ENCODE data around the gene MLX.
A peak's percentile ranks its signal among the peaks of the same experiment; 100 is the strongest.
"Not testable (repeated sequence)": the region's sequence is repeated elsewhere in the genome, so short reads cannot be mapped to it uniquely, and the experiment has no call there.

MLX gene

GRCh38 chr17:42537826-42538451 lies 29.0 kb upstream of the MLX start:
- H3K4me3 ChIP-seq (ENCODE audit: low read length): no peak overlapping the region
- no peak overlapping the region for H3K27ac ChIP-seq (ENCODE audit: low read length)
- peaks cover 29% of the 10 kb centered on the region for H3K36me3 ChIP-seq (ENCODE audit: insufficient read depth, low read depth, low read length)
- H3K9me3 ChIP-seq (ENCODE audit: insufficient read depth, low read depth, low read length): no peaks in the 10 kb centered on the region
- H3K4me1 ChIP-seq (ENCODE audit: insufficient read depth, low read length): peaks cover 7% of the 10 kb centered on the region; the same call in 1 of the 2 replicates
- no peak overlapping the region for H3K9ac ChIP-seq (ENCODE audit: low read depth, low read length)
- no peaks in the 10 kb centered on the region; the same call in 1 of the 2 replicates for H3K27me3 ChIP-seq (ENCODE audit: insufficient read depth, low read length)

GRCh38 chr17:42538482-42538881 lies 28.4 kb upstream of the MLX start:
- no peaks in the 10 kb centered on the region for H3K9me3 ChIP-seq (ENCODE audit: insufficient read depth, low read depth, low read length)
- peaks cover 7% of the 10 kb centered on the region; the same call in 1 of the 2 replicates for H3K4me1 ChIP-seq (ENCODE audit: insufficient read depth, low read length)
- H3K9ac ChIP-seq (ENCODE audit: low read depth, low read length): no peak overlapping the region
- peaks cover 34% of the 10 kb centered on the region for H3K36me3 ChIP-seq (ENCODE audit: insufficient read depth, low read depth, low read length)
- H3K4me3 ChIP-seq (ENCODE audit: low read length): no peak overlapping the region
- H3K27ac ChIP-seq (ENCODE audit: low read length): no peak overlapping the region
- no peaks in the 10 kb centered on the region; the same call in 1 of the 2 replicates for H3K27me3 ChIP-seq (ENCODE audit: insufficient read depth, low read length)

GRCh38 chr17:42540558-42540957 lies 26.3 kb upstream of the MLX start:
- not testable (repeated sequence) for H3K27ac ChIP-seq (ENCODE audit: low read length); H3K4me1 ChIP-seq (ENCODE audit: insufficient read depth, low read length); H3K27me3 ChIP-seq (ENCODE audit: insufficient read depth, low read length); H3K4me3 ChIP-seq (ENCODE audit: low read length); H3K9me3 ChIP-seq (ENCODE audit: insufficient read depth, low read depth, low read length); H3K9ac ChIP-seq (ENCODE audit: low read depth, low read length)
- peaks cover 41% of the 10 kb centered on the region for H3K36me3 ChIP-seq (ENCODE audit: insufficient read depth, low read depth, low read length)

- Histone ChIP-seq H3K9me3 (ENCODE audit: insufficient read depth, low read depth, low read length) (no peaks in the 10 kb centered on the region), H3K4me3 (ENCODE audit: low read length) (no peak overlapping the region), H3K9ac (ENCODE audit: low read depth, low read length) (no peak overlapping the region), H3K27ac (ENCODE audit: low read length) (no peak overlapping the region), H3K4me1 (ENCODE audit: insufficient read depth, low read length) (0 out of 2 replicates have a peak, but pooled peaks cover 3% of the 10 kb centered on the region), H3K27me3 (ENCODE audit: insufficient read depth, low read length) (no peaks in the 10 kb centered on the region), H3K36me3 (ENCODE audit: insufficient read depth, low read depth, low read length) (peaks cover 41% of the 10 kb centered on the region)
Observed at GRCh38 chr17:42541041-42541833, 25.7 kb upstream of the MLX start.

- H3K9me3 ChIP-seq (ENCODE audit: insufficient read depth, low read depth, low read length): no peaks in the 10 kb centered on the region
Observed at GRCh38 chr17:42543190-42544079, 23.5 kb upstream of the MLX start.

GRCh38 chr17:42544874-42545283 lies 22.0 kb upstream of the MLX start:
- no peak overlapping the region for H3K9ac ChIP-seq (ENCODE audit: low read depth, low read length)
- H3K4me3 ChIP-seq (ENCODE audit: low read length): no peak overlapping the region
- H3K27ac ChIP-seq (ENCODE audit: low read length): no peak overlapping the region
- peaks cover 30% of the 10 kb centered on the region for H3K36me3 ChIP-seq (ENCODE audit: insufficient read depth, low read depth, low read length)
- peaks cover 6% of the 10 kb centered on the region; the same call in 1 of the 2 replicates for H3K27me3 ChIP-seq (ENCODE audit: insufficient read depth, low read length)
- no peaks in the 10 kb centered on the region for H3K9me3 ChIP-seq (ENCODE audit: insufficient read depth, low read depth, low read length)
- no peaks in the 10 kb centered on the region for H3K4me1 ChIP-seq (ENCODE audit: insufficient read depth, low read length)

More at GRCh38 chr17:42543190-42544079, 23.5 kb upstream of the MLX start:
- no peak overlapping the region for H3K4me3 ChIP-seq (ENCODE audit: low read length)
- no peak overlapping the region for H3K9ac ChIP-seq (ENCODE audit: low read depth, low read length)
- peaks cover 41% of the 10 kb centered on the region for H3K36me3 ChIP-seq (ENCODE audit: insufficient read depth, low read depth, low read length)
- H3K4me1 ChIP-seq (ENCODE audit: insufficient read depth, low read length): no peaks in the 10 kb centered on the region
- no peak overlapping the region for H3K27ac ChIP-seq (ENCODE audit: low read length)
- H3K27me3 ChIP-seq (ENCODE audit: insufficient read depth, low read length): no peaks in the 10 kb centered on the region

GRCh38 chr17:42545755-42546505 lies 21.0 kb upstream of the MLX start:
- not testable (repeated sequence) for H3K9ac ChIP-seq (ENCODE audit: low read depth, low read length); H3K4me3 ChIP-seq (ENCODE audit: low read length); H3K9me3 ChIP-seq (ENCODE audit: insufficient read depth, low read depth, low read length); H3K27ac ChIP-seq (ENCODE audit: low read length); H3K4me1 ChIP-seq (ENCODE audit: insufficient read depth, low read length); H3K27me3 ChIP-seq (ENCODE audit: insufficient read depth, low read length)
- peaks cover 27% of the 10 kb centered on the region for H3K36me3 ChIP-seq (ENCODE audit: insufficient read depth, low read depth, low read length)

GRCh38 chr17:42547001-42547461 lies 19.9 kb upstream of the MLX start:
- Histone ChIP-seq H3K9me3 (ENCODE audit: insufficient read depth, low read depth, low read length) (no peaks in the 10 kb centered on the region), H3K9ac (ENCODE audit: low read depth, low read length) (no peak overlapping the region)

GRCh38 chr17:42547698-42548069 lies 19.2 kb upstream of the MLX start:
- no peak overlapping the region for H3K27ac ChIP-seq (ENCODE audit: low read length)
- H3K27me3 ChIP-seq (ENCODE audit: insufficient read depth, low read length): peaks cover 6% of the 10 kb centered on the region; the same call in 1 of the 2 replicates
- H3K4me1 ChIP-seq (ENCODE audit: insufficient read depth, low read length): no peaks in the 10 kb centered on the region
- H3K9ac ChIP-seq (ENCODE audit: low read depth, low read length): no peak overlapping the region
- H3K36me3 ChIP-seq (ENCODE audit: insufficient read depth, low read depth, low read length): 0 out of 2 replicates have a peak, but pooled peaks cover 14% of the 10 kb centered on the region
- no peaks in the 10 kb centered on the region for H3K9me3 ChIP-seq (ENCODE audit: insufficient read depth, low read depth, low read length)
- H3K4me3 ChIP-seq (ENCODE audit: low read length): peak overlapping the region; percentile 66; the same call in 1 of the 2 replicates

More at GRCh38 chr17:42547001-42547461, 19.9 kb upstream of the MLX start:
- peaks cover 6% of the 10 kb centered on the region; the same call in 1 of the 2 replicates for H3K27me3 ChIP-seq (ENCODE audit: insufficient read depth, low read length)
- 0 out of 2 replicates have a peak, but pooled peaks cover 19% of the 10 kb centered on the region for H3K36me3 ChIP-seq (ENCODE audit: insufficient read depth, low read depth, low read length)
- no peak overlapping the region for H3K27ac ChIP-seq (ENCODE audit: low read length)
- H3K4me3 ChIP-seq (ENCODE audit: low read length): no peak overlapping the region
- no peaks in the 10 kb centered on the region for H3K4me1 ChIP-seq (ENCODE audit: insufficient read depth, low read length)

- Histone ChIP-seq H3K9me3 (ENCODE audit: insufficient read depth, low read depth, low read length) (no peaks in the 10 kb centered on the region), H3K9ac (ENCODE audit: low read depth, low read length) (peak overlapping the region; percentile 68; the same call in 1 of the 2 replicates), H3K36me3 (ENCODE audit: insufficient read depth, low read depth, low read length) (0 out of 2 replicates have a peak, but pooled peaks cover 9% of the 10 kb centered on the region), H3K27ac (ENCODE audit: low read length) (no peak overlapping the region), H3K4me3 (ENCODE audit: low read length) (peak overlapping the region; percentile 66), H3K27me3 (ENCODE audit: insufficient read depth, low read length) (peaks cover 6% of the 10 kb centered on the region; the same call in 1 of the 2 replicates), H3K4me1 (ENCODE audit: insufficient read depth, low read length) (no peaks in the 10 kb centered on the region)
Observed at GRCh38 chr17:42548070-42548837, 18.6 kb upstream of the MLX start.
